GM19324 (cell line): ENCODE data around the gene EXOC2.
"Not testable (repeated sequence)": the region's sequence is repeated elsewhere in the genome, so short reads cannot be mapped to it uniquely, and the experiment has no call there.

ENCODE experiments used
- ATAC-seq: cut with Tn5 transposase; IDR thresholded peaks from one replicate; pipeline ENCODE4 v1.9.1; 2021; ENCODE audit warnings: mild to moderate bottlenecking, moderate library complexity; ENCODE audit not compliant: unreplicated experiment, low FRiP score

EXOC2 gene

DNA sequence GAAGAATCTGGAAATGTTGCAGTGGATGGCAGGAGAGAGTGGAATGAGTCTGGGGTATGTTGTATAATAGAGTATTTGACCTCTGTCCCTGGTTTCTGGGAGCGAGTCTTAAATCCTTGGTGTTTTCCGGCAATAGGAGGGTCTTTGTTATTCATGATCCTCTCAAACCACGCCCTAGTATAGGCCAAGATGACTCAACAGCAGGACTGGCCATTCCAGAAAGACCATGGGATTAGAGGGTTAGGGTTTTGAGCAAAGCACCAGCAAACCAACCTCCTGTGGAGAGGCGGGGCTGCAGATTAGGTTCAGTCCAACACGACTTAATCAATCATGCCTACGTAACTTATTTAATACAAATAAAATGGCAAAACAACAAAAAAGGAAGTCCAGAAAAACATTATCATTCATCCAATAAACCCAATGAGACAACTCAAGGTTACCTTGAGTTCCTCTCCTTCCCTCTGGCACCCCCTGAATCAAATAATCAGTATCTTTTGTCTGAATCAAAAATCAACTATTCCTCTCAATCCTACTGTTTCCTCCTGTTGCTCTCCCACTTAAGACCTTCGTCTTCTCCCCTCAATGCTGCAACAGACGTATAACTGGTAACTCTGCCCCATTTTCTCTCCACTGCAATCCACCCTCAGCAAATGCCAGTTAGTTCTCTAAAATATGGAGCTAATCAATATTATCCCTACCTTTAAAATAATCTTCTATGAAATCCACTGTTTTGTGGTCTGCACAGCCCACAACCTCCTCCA lies 51.5 kb downstream of the EXOC2 start:
- ATAC-seq, result no peak

DNA sequence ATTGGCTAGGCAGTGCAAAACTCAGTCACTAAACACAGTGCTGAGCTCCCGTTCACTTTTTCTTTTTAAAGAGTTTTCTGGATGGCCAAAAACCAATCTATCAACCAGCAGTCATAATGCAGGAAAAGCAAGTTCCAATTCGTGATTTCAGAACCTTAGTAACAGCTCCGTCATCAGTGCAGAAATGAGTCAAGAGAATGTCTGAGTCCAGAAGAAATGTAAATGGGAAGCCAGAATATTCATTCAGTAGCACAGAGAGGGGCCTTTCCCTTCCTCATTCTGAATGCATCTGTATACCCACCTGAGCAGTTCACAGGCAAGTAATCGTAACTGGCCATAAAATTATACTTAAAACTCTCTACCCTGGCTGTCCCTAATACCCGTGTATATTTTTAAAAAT lies 56.5 kb downstream of the EXOC2 start:
- ATAC-seq, result no peak

GRCh38 chr6:635233-635632 lies 57.7 kb downstream of the EXOC2 start:
- ATAC-seq, result no peak

- no peak for ATAC-seq
Observed at GRCh38 chr6:633611-634010, 59.3 kb downstream of the EXOC2 start.

- ATAC-seq, result no peak
Observed at GRCh38 chr6:628766-629165, 64.2 kb downstream of the EXOC2 start.

GRCh38 chr6:626236-626635 lies 66.7 kb downstream of the EXOC2 start:
- no peak for ATAC-seq

DNA sequence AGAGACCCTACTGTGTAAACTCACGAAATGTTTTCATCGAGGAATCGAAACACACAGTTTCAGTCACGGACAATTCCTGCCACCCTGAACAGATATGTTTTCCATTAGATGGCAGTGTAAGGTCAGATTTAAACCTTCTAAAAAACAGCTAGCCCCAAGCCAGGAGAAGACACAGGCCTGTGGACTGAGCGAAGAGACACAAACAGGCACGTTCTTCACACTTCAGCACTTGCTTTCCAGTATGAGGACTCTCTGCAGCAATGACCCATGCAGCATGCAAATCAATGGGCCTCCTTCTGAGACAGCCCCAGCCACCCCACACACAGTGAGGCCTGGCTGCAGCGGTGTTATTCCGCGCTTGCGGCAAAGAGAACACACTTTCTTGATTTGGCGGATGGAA lies 68.0 kb downstream of the EXOC2 start:
- no peak for ATAC-seq

- ATAC-seq, result no peak
Observed at GRCh38 chr6:622462-622861, 70.5 kb downstream of the EXOC2 start.

- ATAC-seq, result no peak
Observed at GRCh38 chr6:621931-622330, 71.0 kb downstream of the EXOC2 start.

GRCh38 chr6:620950-621349 lies 72.0 kb downstream of the EXOC2 start:
- ATAC-seq, result no peak

- ATAC-seq, result no peak
Observed at GRCh38 chr6:620166-620565, 72.8 kb downstream of the EXOC2 start.

DNA sequence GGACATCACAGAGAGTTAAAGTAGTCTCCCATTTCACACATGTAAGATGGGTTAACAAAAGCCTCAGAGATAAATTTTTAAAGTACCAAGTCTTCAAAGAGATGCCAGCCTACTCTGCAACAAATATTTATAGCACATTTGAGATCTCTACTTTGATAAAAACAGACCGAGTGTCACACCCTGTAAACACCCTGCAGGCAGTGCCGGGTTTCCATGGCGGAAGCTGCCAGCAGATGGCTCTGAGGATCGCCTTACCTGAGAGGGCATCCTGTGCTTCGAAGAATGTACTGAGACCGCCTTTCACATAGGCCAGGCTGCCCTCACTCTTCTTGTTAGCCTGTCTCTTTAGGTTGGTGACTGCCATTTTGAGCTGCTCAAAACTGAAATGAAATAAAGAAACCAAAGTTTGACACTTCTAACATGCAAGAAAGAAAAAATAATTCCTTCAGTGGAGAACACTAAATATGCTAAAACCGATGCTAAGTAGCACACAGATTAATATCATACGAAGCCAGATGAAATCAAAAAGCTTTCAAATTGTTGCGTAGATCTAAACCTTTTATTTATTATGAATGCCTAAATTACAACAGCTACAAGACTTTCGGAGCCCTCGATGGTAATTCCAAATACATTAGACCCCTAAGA lies 75.4 kb downstream of the EXOC2 start:
- ATAC-seq, result no peak

DNA sequence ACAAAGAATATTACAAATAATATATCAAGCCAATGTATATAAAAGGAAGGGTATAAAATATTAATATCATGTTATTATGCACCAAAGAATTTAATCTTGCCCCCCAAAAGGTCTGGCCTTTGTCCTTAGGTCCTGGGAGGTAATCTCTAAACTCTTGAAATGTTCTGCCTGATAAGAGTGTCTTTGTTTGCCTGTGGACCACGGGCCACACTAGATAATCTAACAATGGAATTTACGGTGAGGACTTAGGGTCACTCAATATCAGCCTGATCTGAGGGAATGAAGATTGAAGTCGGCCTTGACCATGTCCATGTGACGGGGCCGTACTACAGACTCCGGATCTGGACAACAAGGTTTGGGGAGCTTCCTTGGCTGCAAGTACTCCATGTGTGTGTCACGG lies 79.0 kb downstream of the EXOC2 start:
- ATAC-seq, result no peak

DNA sequence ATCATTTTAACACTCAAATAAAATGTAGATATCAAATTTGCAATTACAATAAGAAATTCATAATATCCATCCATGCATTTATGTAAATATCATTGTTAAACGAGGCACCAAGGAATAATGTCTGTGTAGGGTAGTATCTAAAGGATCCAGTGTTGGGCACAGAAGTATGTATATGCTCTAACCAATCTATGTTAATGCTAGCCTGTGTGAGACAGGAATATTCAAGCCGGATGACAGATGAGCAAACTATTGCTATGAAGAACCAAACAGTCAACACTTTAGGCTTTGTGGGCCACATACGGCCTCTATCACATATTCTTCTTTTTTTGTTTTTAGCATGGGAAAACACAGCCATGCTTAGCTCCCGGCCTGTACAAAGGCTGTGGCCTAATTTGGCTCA lies 81.0 kb downstream of the EXOC2 start:
- no peak for ATAC-seq

- ATAC-seq, result no peak
Observed at GRCh38 chr6:610882-611281, 82.1 kb downstream of the EXOC2 start.

- no peak for ATAC-seq
Observed at GRCh38 chr6:609905-610304, 83.0 kb downstream of the EXOC2 start.

DNA sequence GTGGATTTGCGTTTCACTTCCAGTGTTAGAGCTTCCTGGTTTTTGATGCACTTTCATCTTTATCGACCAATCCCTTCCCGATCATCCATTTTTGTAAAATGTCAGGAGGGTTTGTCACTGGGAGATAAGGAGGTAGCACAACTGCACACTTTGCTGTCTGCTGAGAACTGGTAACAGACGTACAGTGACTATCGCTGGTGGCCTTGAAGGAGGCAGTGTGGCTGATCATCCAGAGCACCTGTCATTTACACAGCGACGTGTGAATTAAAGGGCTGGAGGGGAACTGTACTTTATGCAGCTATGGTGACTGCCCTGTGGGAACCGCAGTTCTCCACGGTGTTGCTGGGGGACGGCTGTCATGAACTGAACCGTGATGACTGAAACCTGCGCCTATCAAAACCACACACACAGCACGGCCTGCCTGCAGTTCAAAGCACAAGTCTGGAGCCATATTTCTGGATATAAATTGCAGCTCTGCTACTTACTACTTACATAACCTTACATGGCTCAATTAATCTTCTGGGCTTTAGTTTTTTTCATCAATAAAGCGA lies 86.0 kb downstream of the EXOC2 start:
- no peak for ATAC-seq

DNA sequence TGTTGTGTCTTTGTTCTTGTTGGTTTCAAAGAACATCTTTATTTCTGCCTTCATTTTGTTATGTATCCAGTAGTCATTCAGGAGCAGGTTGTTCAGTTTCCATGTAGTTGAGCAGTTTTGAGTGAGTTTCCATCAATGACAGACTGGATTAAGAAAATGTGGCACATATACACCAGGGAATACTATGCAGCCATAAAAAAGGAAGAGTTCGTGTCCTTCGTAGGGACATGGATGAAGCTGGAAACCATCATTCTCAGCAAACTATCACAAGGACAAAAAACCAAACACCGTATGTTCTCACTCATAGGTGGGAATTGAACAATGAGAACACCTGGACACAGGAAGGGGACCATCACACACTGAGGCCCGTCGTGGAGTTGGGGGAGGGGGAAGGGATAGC lies 87.0 kb downstream of the EXOC2 start:
- not testable (repeated sequence) for ATAC-seq

- no peak for ATAC-seq
Observed at GRCh38 chr6:604579-604978, 88.4 kb downstream of the EXOC2 start.

DNA sequence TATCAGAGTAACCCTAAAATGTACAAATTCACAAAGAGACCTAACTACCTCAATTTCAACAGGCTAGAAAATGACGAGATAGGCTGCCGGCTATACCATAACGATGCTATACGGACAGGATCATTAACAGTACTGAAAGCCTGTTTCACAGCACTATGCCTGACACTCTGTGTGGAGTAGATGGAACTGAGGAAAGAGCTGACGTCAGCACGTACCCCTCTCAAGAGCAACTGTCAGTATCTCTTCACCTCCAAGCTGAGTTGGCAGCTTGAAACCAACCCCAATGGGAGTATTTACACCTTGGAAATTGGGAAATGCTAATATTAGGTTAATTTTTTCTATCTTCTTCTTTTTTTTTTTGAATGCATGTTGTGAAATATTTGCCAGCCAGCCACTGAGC lies 89.7 kb downstream of the EXOC2 start:
- no peak for ATAC-seq

- ATAC-seq, result no peak
Observed at GRCh38 chr6:599576-600448, 93.1 kb downstream of the EXOC2 start.
